ENCODE data around the gene FAS. TPM values are rescaled to one million over a fixed set of nuclear protein-coding genes. Genes with fewer than 3 reads are reported as not detected.

Gene FAS
- polyA plus RNA-seq, 1 experiment = 52.3 TPM

DNA sequence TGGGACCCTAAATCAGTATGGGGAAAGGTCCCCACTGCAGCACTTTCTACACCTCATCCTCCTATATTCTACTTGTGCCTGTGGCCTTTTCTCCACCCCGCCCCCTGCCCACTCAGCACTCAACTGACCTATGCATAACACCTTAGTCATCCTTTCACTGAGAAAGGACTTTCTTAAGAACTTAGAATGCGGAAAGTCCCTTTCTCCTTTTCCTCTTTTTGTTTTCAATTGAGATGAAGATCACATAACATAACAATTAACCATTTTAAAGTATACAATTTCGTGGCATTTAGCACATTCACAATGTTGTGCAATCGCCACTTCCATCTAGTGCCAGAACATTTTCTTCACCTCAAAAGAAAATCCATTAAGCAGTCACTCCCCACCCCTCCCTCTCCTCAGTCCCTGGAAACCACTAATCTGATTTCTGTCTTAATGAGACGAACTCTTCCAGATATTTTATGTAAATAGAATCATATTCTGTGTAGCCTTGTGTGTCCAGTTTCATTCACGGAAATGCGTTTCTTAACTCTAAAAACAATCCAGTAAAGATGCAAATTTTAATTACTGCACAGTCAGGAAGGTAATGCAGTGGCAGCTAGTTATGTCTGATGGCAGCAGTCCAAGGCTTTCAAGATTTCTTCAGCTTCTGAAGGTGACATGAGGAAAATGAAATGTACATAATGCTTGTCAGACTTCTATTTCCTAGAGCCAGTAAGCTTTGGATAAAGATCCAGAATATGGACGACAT is 41.7 kb downstream of the FAS start:
- peak; percentile 31 for DNase-seq (ENCODE audit: low read depth)
- TF ChIP-seq, protein P1, sequence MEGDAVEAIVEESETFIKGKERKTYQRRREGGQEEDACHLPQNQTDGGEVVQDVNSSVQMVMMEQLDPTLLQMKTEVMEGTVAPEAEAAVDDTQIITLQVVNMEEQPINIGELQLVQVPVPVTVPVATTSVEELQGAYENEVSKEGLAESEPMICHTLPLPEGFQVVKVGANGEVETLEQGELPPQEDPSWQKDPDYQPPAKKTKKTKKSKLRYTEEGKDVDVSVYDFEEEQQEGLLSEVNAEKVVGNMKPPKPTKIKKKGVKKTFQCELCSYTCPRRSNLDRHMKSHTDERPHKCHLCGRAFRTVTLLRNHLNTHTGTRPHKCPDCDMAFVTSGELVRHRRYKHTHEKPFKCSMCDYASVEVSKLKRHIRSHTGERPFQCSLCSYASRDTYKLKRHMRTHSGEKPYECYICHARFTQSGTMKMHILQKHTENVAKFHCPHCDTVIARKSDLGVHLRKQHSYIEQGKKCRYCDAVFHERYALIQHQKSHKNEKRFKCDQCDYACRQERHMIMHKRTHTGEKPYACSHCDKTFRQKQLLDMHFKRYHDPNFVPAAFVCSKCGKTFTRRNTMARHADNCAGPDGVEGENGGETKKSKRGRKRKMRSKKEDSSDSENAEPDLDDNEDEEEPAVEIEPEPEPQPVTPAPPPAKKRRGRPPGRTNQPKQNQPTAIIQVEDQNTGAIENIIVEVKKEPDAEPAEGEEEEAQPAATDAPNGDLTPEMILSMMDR (IDR thresholded peaks at IDR 0.05; ENCODE audit: insufficient read depth, low read depth, low read length) = no peak
- H3K4me3 ChIP-seq (ENCODE audit: low read depth, low read length) = no peak overlapping the region
- H3K36me3 ChIP-seq (ENCODE audit: control insufficient read depth, insufficient read depth, low read length) = no peaks in the 10 kb centered on the region
- ChIA-PET POLR2A (no interaction called here), CTCF (interaction anchor here (0.7 to 4.5 kb wide), 4 partner anchors 11 to 186 kb away, joined by 3 to 90 read pairs (median 24); no protein-coding TSS in a partner anchor)
- no peaks in the 10 kb centered on the region for H3K27me3 ChIP-seq (ENCODE audit: control insufficient read depth, insufficient read depth, low read length)

DNA sequence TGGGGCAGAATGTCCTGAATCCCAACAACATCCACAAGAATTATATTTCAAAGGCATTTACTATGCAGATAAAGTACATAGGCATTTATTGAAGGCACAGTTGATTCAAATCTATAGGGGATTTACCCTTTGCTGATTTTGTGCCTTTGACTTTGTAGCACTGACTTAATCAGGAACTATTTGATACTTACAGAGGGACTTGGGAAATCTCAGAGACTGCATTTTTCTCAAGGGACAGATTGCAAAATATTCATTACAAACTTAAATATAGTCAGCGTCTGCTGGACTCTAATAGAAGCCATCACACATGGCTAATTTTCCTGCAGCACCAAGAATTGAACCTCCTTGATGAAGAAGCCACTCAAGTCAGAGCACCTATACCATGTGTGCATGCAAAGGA is 44.9 kb downstream of the FAS start:
- TF ChIP-seq, protein P1 (IDR thresholded peaks at IDR 0.05; ENCODE audit: insufficient read depth, low read depth, low read length) = no peak

DNA sequence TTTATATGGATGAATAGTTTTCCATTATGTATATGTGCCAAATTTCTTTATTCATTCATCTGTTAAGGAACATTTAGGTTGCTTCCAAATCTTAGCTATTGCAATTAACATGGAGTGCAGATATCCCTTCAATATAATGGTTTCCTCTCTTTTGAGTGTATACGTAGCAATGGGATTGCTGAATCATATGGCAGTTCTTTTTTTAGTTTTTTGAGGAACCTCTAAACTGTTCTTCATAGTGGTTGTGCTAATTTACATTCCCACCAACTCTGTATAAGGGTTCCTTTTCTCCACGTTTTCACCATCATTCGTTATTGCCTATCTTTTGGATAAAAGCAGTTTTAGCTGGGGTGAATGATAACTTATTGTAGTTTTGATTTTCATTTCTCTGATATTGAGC is 46.5 kb downstream of the FAS start:
- TF ChIP-seq, protein P1 (IDR thresholded peaks at IDR 0.05; ENCODE audit: insufficient read depth, low read depth, low read length) = no peak
- POLR2A ChIA-PET = interaction anchor here (0.7 kb wide), 1 partner anchor 18 kb away, joined by 3 read pairs; no protein-coding TSS in a partner anchor
- no peak for DNase-seq (ENCODE audit: low read depth)
- H3K27me3 ChIP-seq (ENCODE audit: control insufficient read depth, insufficient read depth, low read length) = no peaks in the 10 kb centered on the region
- CTCF ChIA-PET = interaction anchor here (1.8 kb wide), 1 partner anchor 18 kb away, joined by 3 read pairs; no protein-coding TSS in a partner anchor
- peaks cover 2% of the 10 kb centered on the region; the same call in 1 of the 2 replicates for H3K36me3 ChIP-seq (ENCODE audit: control insufficient read depth, insufficient read depth, low read length)
- no peak overlapping the region for H3K4me3 ChIP-seq (ENCODE audit: low read depth, low read length)

More for the DNA sequence above, 44.9 kb downstream of the FAS start:
- Histone ChIP-seq H3K4me3 (ENCODE audit: low read depth, low read length) (no peak overlapping the region), H3K36me3 (ENCODE audit: control insufficient read depth, insufficient read depth, low read length) (no peaks in the 10 kb centered on the region), H3K27me3 (ENCODE audit: control insufficient read depth, insufficient read depth, low read length) (no peaks in the 10 kb centered on the region)
- CTCF ChIA-PET = no interaction called here
- POLR2A ChIA-PET = no interaction called here
- DNase-seq (ENCODE audit: low read depth) = no peak

DNA sequence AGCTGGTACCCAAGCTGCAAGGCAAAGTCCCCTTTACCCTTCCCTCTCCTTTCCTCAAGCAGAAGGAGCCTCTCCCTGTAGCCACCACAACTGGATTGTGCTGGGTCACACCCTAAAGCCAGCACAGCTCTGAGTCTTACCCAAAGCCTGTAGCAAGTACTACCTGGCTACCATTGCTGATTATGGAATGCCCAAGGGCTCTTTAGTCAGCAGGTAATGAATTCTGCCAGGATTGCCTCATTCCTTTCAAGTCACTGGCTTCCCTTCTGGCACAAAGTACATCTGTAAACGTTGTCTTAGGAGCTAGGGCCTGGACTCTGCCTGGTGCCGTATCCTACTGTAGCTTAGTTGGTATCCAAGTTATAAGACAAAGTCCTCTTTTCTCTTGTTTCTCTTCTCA is 52.0 kb downstream of the FAS start:
- DNase-seq (ENCODE audit: low read depth) = no peak
- TF ChIP-seq, protein P1 (IDR thresholded peaks at IDR 0.05; ENCODE audit: insufficient read depth, low read depth, low read length) = no peak
- ChIA-PET CTCF (interaction anchor here (0.6 to 1.2 kb wide), 3 partner anchors 32 to 49 kb away, joined by 3 read pairs; no protein-coding TSS in a partner anchor), POLR2A (no interaction called here)
- H3K27me3 ChIP-seq (ENCODE audit: control insufficient read depth, insufficient read depth, low read length) = no peaks in the 10 kb centered on the region
- H3K4me3 ChIP-seq (ENCODE audit: low read depth, low read length) = no peak overlapping the region
- peaks cover 4% of the 10 kb centered on the region for H3K36me3 ChIP-seq (ENCODE audit: control insufficient read depth, insufficient read depth, low read length)

DNA sequence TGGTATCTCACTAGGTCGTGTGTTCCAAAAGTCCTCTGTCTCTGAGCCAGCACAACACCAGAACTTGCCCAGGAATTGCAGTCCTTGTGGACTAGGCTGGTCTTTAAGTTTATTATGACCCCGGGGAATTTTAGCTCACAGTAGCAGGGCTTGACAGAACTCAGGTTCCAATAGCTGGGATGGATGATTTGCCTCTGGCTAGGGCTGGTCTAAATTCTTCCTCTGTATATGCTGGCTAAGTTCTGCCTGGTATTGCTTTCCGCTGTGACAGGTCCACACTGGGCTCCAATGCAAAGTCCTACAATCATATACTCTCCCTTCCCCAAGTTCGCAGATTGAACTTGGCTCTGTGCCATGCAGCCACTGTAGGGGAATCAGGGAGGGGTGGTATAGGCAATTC is 52.5 kb downstream of the FAS start:
- TF ChIP-seq, protein P1 (IDR thresholded peaks at IDR 0.05; ENCODE audit: insufficient read depth, low read depth, low read length) = no peak
- H3K36me3 ChIP-seq (ENCODE audit: control insufficient read depth, insufficient read depth, low read length) = peaks cover 4% of the 10 kb centered on the region
- POLR2A ChIA-PET = no interaction called here
- H3K27me3 ChIP-seq (ENCODE audit: control insufficient read depth, insufficient read depth, low read length) = no peaks in the 10 kb centered on the region
- H3K4me3 ChIP-seq (ENCODE audit: low read depth, low read length) = no peak overlapping the region
- DNase-seq (ENCODE audit: low read depth) = no peak
- CTCF ChIA-PET = interaction anchor here (0.6 to 1.1 kb wide), 2 partner anchors 33 to 50 kb away, joined by 3 read pairs; no protein-coding TSS in a partner anchor
